HG03460 (cell line): ENCODE measurements around the gene SYNCRIP.
"Not testable (repeated sequence)": the region's sequence is repeated elsewhere in the genome, so short reads cannot be mapped to it uniquely, and the experiment has no call there.

Source experiments
- ATAC-seq: cut with Tn5 transposase; IDR thresholded peaks from one replicate; pipeline ENCODE4 v1.9.1; 2021; ENCODE audit not compliant: unreplicated experiment

Gene SYNCRIP

GRCh38 chr6:85642774-85643536 is at the start of gene SYNCRIP:
Gene SYNCRIP, minus strand, starts transcription at chr6:85642886. Its CDS starts 1,447 bp downstream, at chr6:85641439.
- ATAC-seq, result peak; percentile 63

GRCh38 chr6:85691478-85691877 is 48.8 kb upstream of the SYNCRIP start:
- ATAC-seq, result no peak

GRCh38 chr6:85690071-85690470 is 47.4 kb upstream of the SYNCRIP start:
- ATAC-seq, result no peak

- ATAC-seq, result peak; percentile 89
Observed at GRCh38 chr6:85685713-85686112, 43.0 kb upstream of the SYNCRIP start.

- no peak for ATAC-seq
Observed at GRCh38 chr6:85684809-85685171, 42.1 kb upstream of the SYNCRIP start.

- no peak for ATAC-seq
Observed at GRCh38 chr6:85684133-85684808, 41.6 kb upstream of the SYNCRIP start.

GRCh38 chr6:85681899-85682298 is 39.2 kb upstream of the SYNCRIP start:
- not testable (repeated sequence) for ATAC-seq

- ATAC-seq, result no peak
Observed at GRCh38 chr6:85680388-85680787, 37.7 kb upstream of the SYNCRIP start.

GRCh38 chr6:85679445-85680123 is 36.9 kb upstream of the SYNCRIP start:
- no peak for ATAC-seq

- peak; percentile 76 for ATAC-seq
Observed at GRCh38 chr6:85678602-85679444, 36.1 kb upstream of the SYNCRIP start.

GRCh38 chr6:85678026-85678601 is 35.4 kb upstream of the SYNCRIP start:
- no peak for ATAC-seq

GRCh38 chr6:85677234-85677956 is 34.7 kb upstream of the SYNCRIP start:
- ATAC-seq, result no peak

- no peak for ATAC-seq
Observed at GRCh38 chr6:85676086-85676729, 33.5 kb upstream of the SYNCRIP start.

- no peak for ATAC-seq
Observed at GRCh38 chr6:85675030-85675819, 32.5 kb upstream of the SYNCRIP start.

- ATAC-seq, result no peak
Observed at GRCh38 chr6:85674604-85675003, 31.9 kb upstream of the SYNCRIP start.

GRCh38 chr6:85673198-85674139 is 30.8 kb upstream of the SYNCRIP start:
- ATAC-seq, result no peak

GRCh38 chr6:85672623-85673022 is 29.9 kb upstream of the SYNCRIP start:
- no peak for ATAC-seq

- ATAC-seq, result no peak
Observed at GRCh38 chr6:85672050-85672449, 29.4 kb upstream of the SYNCRIP start.
